ENCODE data around the gene NUDT22.

The NUDT22 gene

GRCh38 chr11:64227405-64227956, 1.4 kb downstream of the NUDT22 start:
- no peak for DNase-seq (ENCODE audit: low read depth in 2 of 2)

- DNase-seq (ENCODE audit: low read depth in 2 of 2), result no peak
These were observed 3.1 kb downstream of the NUDT22 start for GRCh38 chr11:64229090-64229743.

- no peak for DNase-seq (ENCODE audit: low read depth in 2 of 2)
These were observed 3.7 kb downstream of the NUDT22 start for GRCh38 chr11:64229744-64230170.

- DNase-seq (ENCODE audit: low read depth in 2 of 2), result peak; percentile 78 to 82
These were observed 4.3 kb downstream of the NUDT22 start, which contains the start of gene DNAJC4 for GRCh38 chr11:64230171-64230984. Gene DNAJC4, plus strand, starts transcription at chr11:64230548. Its CDS starts 307 bp downstream, at chr11:64230855.

GRCh38 chr11:64230985-64231365, 4.9 kb downstream of the NUDT22 start:
- no peak for DNase-seq (ENCODE audit: low read depth in 2 of 2)

- DNase-seq (ENCODE audit: low read depth in 2 of 2), result no peak
These were observed 5.5 kb downstream of the NUDT22 start for GRCh38 chr11:64231546-64231945.

- DNase-seq (ENCODE audit: low read depth in 2 of 2), result no peak
These were observed 6.3 kb downstream of the NUDT22 start for GRCh38 chr11:64232182-64232966.

- no peak for DNase-seq (ENCODE audit: low read depth in 2 of 2)
These were observed 6.9 kb downstream of the NUDT22 start for GRCh38 chr11:64232967-64233315.

GRCh38 chr11:64233913-64234586, 8.0 kb downstream of the NUDT22 start, which contains the start of gene VEGFB:
Gene VEGFB, plus strand, starts transcription at chr11:64234584. Its CDS starts 250 bp downstream, at chr11:64234834.
- DNase-seq (ENCODE audit: low read depth in 2 of 2), result peak in 1 of 2 donors; percentile 75

- peak in 1 of 2 donors; percentile 49 for DNase-seq (ENCODE audit: low read depth in 2 of 2)
These were observed 8.7 kb downstream of the NUDT22 start for GRCh38 chr11:64234647-64235379.

- DNase-seq (ENCODE audit: low read depth in 2 of 2), result no peak
These were observed 9.5 kb downstream of the NUDT22 start for GRCh38 chr11:64235437-64236161.

GRCh38 chr11:64237484-64237951, 11.4 kb downstream of the NUDT22 start:
- no peak for DNase-seq (ENCODE audit: low read depth in 2 of 2)

- no peak for DNase-seq (ENCODE audit: low read depth in 2 of 2)
These were observed 12.0 kb downstream of the NUDT22 start for GRCh38 chr11:64238076-64238475.

- no peak for DNase-seq (ENCODE audit: low read depth in 2 of 2)
These were observed 12.9 kb downstream of the NUDT22 start for GRCh38 chr11:64238999-64239398.

- DNase-seq (ENCODE audit: low read depth in 2 of 2), result no peak
These were observed 13.8 kb downstream of the NUDT22 start for GRCh38 chr11:64239662-64240434.

GRCh38 chr11:64240435-64241240, 14.6 kb downstream of the NUDT22 start, which contains the start of gene FKBP2:
Gene FKBP2, plus strand, starts transcription at chr11:64241095. Its CDS starts 1,293 bp downstream, at chr11:64242388.
- peak; percentile 96 to 99 for DNase-seq (ENCODE audit: low read depth in 2 of 2)

GRCh38 chr11:64241241-64241490, 15.1 kb downstream of the NUDT22 start:
- DNase-seq (ENCODE audit: low read depth in 2 of 2), result no peak

Measured in stimulated activated CD8-positive, alpha-beta memory T cell treated with anti-CD3 and anti-CD28 coated beads, Interleukin-7, amount 100 ng/mL, for 4 hours (primary cell).